HG03066 (cell line): ENCODE measurements around the gene LCLAT1.
"Not testable (repeated sequence)": the region's sequence is repeated elsewhere in the genome, so short reads cannot be mapped to it uniquely, and the experiment has no call there.

Source experiments
- ATAC-seq: cut with Tn5 transposase; IDR thresholded peaks from one replicate; pipeline ENCODE4 v1.9.1; 2021; ENCODE audit warnings: low read depth; ENCODE audit not compliant: unreplicated experiment

Gene LCLAT1

DNA sequence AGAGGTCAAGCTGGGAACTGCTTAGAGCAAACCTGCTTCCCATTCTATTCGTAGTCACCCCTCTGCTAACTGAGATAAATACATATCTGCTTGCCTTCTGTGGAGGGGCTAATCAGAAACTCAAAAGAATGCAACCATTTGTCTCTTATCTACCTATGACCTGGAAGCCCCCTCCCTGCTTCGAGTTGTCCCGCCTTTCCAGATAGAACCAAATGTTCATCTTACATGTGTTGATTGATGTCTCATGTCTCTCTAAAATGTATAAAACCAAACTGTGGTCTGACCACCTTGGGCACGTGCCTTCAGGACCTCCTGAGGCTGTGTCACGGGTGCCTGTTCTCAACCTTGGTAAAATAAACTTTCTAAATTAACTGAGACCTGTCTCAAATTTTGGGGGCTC is 66.6 kb downstream of the LCLAT1 start:
- not testable (repeated sequence) for ATAC-seq

DNA sequence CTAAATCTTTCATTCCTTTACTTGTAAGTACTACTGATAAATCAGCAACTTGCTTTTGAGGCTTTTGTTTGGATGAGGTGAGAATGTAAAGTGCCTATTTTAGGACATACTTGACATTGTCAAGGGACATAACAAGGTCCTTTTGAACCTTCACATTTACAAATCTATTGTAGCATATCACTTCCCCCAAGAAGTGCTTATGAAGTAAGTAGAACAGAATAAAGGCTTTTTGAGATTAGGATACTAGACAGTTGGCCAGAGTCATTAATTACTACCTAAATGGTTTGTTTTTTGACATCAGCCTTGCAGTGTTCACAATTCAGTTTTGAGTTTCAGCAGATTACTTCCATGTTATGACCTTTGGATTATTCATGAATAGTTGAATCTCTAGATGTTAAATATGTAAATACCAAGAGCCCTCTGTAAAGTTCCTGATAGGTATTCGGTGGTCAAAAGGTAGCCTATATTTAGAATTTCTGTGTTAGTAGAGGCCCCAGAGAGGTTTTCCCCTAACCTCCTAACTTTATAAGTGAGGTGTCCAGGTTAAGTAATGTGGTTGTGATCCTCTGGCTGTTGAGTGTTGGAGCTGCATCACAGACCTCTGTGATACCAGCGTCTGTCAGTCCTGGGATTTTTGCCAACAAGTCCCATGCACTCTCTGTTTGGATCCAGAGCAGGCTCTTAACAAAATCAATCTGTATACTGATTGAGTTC is 67.2 kb downstream of the LCLAT1 start:
- ATAC-seq = no peak

- no peak for ATAC-seq
Observed at GRCh38 chr2:30514848-30515435, 67.9 kb downstream of the LCLAT1 start.

- no peak for ATAC-seq
Observed at GRCh38 chr2:30516166-30516565, 69.1 kb downstream of the LCLAT1 start.

DNA sequence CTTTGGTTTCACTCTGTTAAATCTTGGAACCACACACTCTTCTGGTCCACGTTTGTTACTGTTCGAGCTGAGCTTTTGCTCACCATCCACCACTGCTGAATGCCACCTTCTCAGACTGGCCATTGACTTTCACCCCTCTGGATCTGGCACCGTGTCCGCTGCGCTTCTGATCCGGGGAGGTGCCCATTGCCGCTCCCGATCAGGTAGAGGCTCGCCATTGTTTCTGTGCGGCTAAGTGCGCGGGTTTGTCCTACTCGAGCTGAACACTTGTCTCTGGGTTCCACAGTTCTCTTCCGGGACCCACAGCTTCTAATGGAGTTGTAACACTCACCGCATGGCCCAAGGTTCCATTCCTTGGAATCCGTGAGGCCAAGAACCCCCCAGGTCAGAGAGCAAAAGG is 72.8 kb downstream of the LCLAT1 start:
- ATAC-seq = no peak

GRCh38 chr2:30522421-30522820 is 75.4 kb downstream of the LCLAT1 start:
- ATAC-seq = no peak

GRCh38 chr2:30527411-30527810 is 80.4 kb downstream of the LCLAT1 start:
- no peak for ATAC-seq

DNA sequence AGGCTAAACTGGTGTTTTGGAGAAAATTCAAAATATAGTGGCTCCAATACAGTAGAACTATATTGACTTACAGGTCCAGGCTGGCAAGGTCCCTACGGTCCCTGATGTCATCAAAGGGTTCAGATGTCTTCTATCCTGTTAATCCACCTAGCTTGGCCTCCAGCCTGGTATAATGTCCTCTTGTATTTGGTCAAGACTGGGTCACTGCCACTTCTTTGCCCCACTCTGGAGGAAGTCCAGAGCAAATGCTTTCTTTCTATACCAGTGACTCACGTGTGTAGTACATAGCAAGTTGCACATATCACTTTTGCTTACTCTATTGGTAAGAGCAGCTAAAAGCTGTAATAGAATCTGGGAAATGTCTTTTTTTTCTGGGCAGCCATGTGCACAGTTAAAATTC is 80.8 kb downstream of the LCLAT1 start:
- ATAC-seq = no peak

GRCh38 chr2:30530346-30530745 is 83.3 kb downstream of the LCLAT1 start:
- ATAC-seq = no peak

DNA sequence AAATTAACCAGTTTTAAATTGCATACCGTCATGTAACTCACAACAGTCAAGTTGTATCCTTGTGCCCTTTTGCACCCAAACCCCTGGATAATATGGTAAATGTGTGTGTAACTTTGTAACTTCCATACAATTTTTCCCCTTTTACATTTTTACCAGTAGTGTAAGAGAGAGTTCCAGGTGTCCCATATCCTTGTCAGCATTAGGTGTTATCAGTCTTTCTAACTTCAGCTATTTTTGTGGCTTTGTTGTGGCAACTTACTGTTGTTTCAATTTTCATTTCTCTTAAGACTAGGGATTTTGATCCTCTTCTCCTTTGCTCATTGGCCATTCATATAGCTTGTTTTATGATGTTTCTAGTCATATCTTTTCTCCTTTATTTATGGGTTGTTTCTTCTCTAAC is 94.6 kb downstream of the LCLAT1 start:
- no peak for ATAC-seq

DNA sequence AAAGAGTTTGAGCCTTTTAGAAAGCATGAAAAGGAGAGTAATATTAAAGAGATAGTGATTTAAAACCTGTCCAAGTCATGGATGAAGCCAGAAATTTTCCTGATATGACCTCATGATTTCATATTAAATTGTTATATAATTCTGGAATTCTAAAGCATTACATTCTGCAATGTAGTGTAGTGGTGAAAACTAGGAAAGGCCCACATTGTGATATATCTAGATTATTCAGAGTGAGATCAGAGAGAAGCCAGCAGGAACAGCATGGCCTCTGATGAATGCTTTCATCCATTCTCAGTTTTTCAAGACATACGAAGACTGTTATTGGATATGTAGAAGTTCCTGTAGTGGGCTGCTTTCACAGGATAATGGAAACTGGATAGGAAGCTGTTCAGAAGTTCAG is 98.8 kb downstream of the LCLAT1 start:
- no peak for ATAC-seq

GRCh38 chr2:30548386-30548785 is 101.3 kb downstream of the LCLAT1 start:
- ATAC-seq = no peak

- ATAC-seq = no peak
Observed at GRCh38 chr2:30549096-30549495, 102.0 kb downstream of the LCLAT1 start.

- no peak for ATAC-seq
Observed at GRCh38 chr2:30559544-30560275, 112.7 kb downstream of the LCLAT1 start.

GRCh38 chr2:30561349-30561748 is 114.3 kb downstream of the LCLAT1 start:
- no peak for ATAC-seq

GRCh38 chr2:30565851-30566358 is 118.9 kb downstream of the LCLAT1 start:
- ATAC-seq = no peak

- no peak for ATAC-seq
Observed at GRCh38 chr2:30566631-30567030, 119.6 kb downstream of the LCLAT1 start.

DNA sequence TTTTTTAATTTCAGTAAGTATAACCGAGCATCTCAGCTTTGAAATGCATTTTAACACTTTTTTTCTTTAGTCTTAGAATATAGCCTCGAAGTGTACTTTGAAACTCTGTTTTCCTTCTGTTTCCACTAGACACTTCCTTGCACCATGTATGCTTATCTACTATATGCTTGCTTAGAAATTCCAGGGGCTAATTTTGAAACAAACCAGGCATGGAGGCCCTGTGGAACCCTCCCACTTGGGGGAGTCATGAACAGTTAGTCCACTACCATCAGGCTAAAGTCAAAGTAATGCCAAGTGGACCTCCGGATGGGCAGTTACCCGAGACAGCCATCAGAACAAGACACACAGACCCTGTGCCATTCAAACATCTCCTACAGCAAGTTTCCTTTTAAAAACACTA is 120.3 kb downstream of the LCLAT1 start:
- no peak for ATAC-seq

GRCh38 chr2:30569946-30570345 is 122.9 kb downstream of the LCLAT1 start:
- ATAC-seq = no peak

- no peak for ATAC-seq
Observed at GRCh38 chr2:30577151-30577550, 130.1 kb downstream of the LCLAT1 start.

DNA sequence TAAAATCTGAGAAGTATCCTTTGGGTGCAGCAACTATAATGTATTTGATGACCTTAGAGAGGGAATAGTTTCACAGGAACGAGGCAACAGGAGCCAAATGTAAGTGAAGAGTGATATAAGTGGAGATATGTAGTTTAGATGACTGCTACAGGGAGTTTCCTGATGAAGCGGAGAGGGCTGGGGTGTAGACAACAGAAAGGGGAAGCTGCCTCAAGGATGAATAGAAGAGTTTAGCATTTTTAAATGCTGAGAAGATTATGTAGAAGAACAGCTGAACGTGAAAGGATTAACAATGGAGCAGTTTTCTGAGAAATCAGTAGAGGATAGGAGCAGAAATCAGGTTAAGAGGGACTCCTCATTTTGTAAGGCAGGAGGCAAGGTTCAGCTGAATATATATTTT is 133.3 kb downstream of the LCLAT1 start:
- no peak for ATAC-seq

DNA sequence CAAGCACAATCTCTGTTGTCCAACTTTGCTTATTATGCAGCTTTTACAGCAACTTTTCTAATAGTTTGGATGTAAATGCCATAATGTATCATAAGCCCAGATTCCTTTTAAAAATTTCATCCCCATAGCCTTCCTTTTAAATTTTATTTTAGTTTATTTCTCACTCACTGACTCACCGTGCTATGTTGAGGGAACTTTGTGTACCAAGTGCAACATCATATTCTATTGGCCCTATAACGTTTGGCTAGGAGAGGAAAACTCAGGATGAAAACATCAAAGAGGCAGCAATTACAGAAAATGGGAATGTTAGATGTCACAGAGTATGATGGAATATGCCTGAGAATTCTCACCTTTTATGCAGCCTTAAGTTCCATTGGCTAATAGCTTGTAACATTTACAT is 135.5 kb downstream of the LCLAT1 start:
- ATAC-seq = no peak
